ENCODE results near the gene PIGU. TPM values are rescaled to one million over a fixed set of nuclear protein-coding genes. Genes with fewer than 3 reads are reported as not detected.
A peak's percentile ranks its signal among the peaks of the same experiment; 100 is the strongest.

The PIGU gene
- total and polyA plus RNA-seq, 2 of the 13 experiments (the other 11 are each of a cell fraction or from before 2014, with no cell fraction given): 45.5 to 231 TPM

GRCh38 chr20:34516247-34517113, 160.4 kb downstream of the PIGU start, which contains the start of gene DYNLRB1 (continued):
- no peak for TF ChIP-seq ZNF737 (CRISPR knock-in tag; IDR thresholded peaks at IDR 0.05; ENCODE audit: borderline replicate concordance)
- peak; percentile 61 for TF ChIP-seq PAXIP1 (CRISPR knock-in tag; conservative IDR thresholded peaks at IDR 0.05)
- TF ChIP-seq PRPF4 (IDR thresholded peaks at IDR 0.05; ENCODE audit: low read depth, low read length, poor library complexity, severe bottlenecking): no peak
- no peak for TF ChIP-seq ZNF17 (CRISPR knock-in tag; IDR thresholded peaks at IDR 0.05)
- TF ChIP-seq ZNF333 (CRISPR knock-in tag; IDR thresholded peaks at IDR 0.05; ENCODE audit: borderline replicate concordance): peak; percentile 89; the same call in 1 of the 2 replicates
- TF ChIP-seq TAF15 (IDR thresholded peaks at IDR 0.05; ENCODE audit: low read depth, low read length, poor library complexity, severe bottlenecking): peak; percentile 83
- TF ChIP-seq PHF8 (CRISPR knock-in tag; IDR thresholded peaks at IDR 0.05): peak; percentile 100
- TF ChIP-seq, protein P1, sequence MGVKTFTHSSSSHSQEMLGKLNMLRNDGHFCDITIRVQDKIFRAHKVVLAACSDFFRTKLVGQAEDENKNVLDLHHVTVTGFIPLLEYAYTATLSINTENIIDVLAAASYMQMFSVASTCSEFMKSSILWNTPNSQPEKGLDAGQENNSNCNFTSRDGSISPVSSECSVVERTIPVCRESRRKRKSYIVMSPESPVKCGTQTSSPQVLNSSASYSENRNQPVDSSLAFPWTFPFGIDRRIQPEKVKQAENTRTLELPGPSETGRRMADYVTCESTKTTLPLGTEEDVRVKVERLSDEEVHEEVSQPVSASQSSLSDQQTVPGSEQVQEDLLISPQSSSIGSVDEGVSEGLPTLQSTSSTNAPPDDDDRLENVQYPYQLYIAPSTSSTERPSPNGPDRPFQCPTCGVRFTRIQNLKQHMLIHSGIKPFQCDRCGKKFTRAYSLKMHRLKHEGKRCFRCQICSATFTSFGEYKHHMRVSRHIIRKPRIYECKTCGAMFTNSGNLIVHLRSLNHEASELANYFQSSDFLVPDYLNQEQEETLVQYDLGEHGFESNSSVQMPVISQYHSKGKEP (CRISPR knock-in tag; IDR thresholded peaks at IDR 0.05): peak; percentile 88; the same call in 1 of the 2 replicates
- TF ChIP-seq TOE1 (CRISPR knock-in tag; IDR thresholded peaks at IDR 0.05): peak; percentile 65; the same call in 1 of the 2 replicates
- peak; percentile 40; the same call in 1 of the 2 replicates for TF ChIP-seq ZBTB10 (CRISPR knock-in tag; IDR thresholded peaks at IDR 0.05; ENCODE audit: borderline replicate concordance)
- TF ChIP-seq ZNF7 (CRISPR knock-in tag; IDR thresholded peaks at IDR 0.05): peak; percentile 35; the same call in 1 of the 2 replicates
- no peak; the same call in 1 of the 2 replicates for TF ChIP-seq ZNF280B (CRISPR knock-in tag; IDR thresholded peaks at IDR 0.05; ENCODE audit: borderline replicate concordance)
- peak; percentile 97; the same call in 1 of the 2 replicates for TF ChIP-seq MZF1 (CRISPR knock-in tag; IDR thresholded peaks at IDR 0.05; ENCODE audit: borderline replicate concordance)
- TF ChIP-seq ELF1 (CRISPR knock-in tag; IDR thresholded peaks at IDR 0.05): peak; percentile 93
- peak; percentile 72; the same call in 1 of the 2 replicates for TF ChIP-seq ZNF205 (CRISPR knock-in tag; IDR thresholded peaks at IDR 0.05)
- TF ChIP-seq PRMT3 (CRISPR knock-in tag; IDR thresholded peaks at IDR 0.05; ENCODE audit: borderline replicate concordance, low read depth): no peak
